Keratinocyte (primary cell): ENCODE data around the gene OR6M1. TPM values are rescaled to one million over a fixed set of nuclear protein-coding genes. Genes with fewer than 3 reads are reported as not detected.

Source experiments
- DNase-seq: peaks from one replicate; pipeline ENCODE4 v3.0.0-alpha.2; 2011; ENCODE audit warnings: low read depth, missing footprints, low spot score
- FAIRE-seq: peaks from 2 replicates; lab custom pipeline; 2011; peaks lifted over from hg19 to GRCh38; lab: Jason Lieb, UNC
- H2AFZ ChIP-seq: 2 replicates; pipeline ENCODE4 v1.6.0; 2012; ENCODE audit warnings: low read length, control low read depth, inconsistent platforms; ENCODE audit not compliant: control insufficient read depth
- H3K27ac ChIP-seq: 2 replicates; pipeline ENCODE4 v1.5.1; 2011; ENCODE audit warnings: low read length; ENCODE audit not compliant: control insufficient read depth, insufficient read depth
- H3K27me3 ChIP-seq: 3 replicates; pipeline ENCODE4 v1.6.0; 2011; ENCODE audit warnings: low read length; ENCODE audit not compliant: control insufficient read depth, insufficient read depth; ENCODE audit errors: extremely low read depth
- H3K36me3 ChIP-seq, 2 experiments: 2 replicates in 1 of 2; 3 replicates in 1 of 2; pipeline ENCODE4 v1.5.1; 2011; ENCODE audit warnings: low read length in 2 of 2, mild to moderate bottlenecking in 1 of 2; ENCODE audit not compliant: control insufficient read depth in 2 of 2, insufficient read depth in 2 of 2; ENCODE audit errors: extremely low read depth in 1 of 2
- H3K4me1 ChIP-seq: 3 replicates; pipeline ENCODE4 v1.5.1; 2011; ENCODE audit warnings: low read length; ENCODE audit not compliant: control insufficient read depth, insufficient read depth; ENCODE audit errors: extremely low read depth
- H3K4me2 ChIP-seq: 3 replicates; pipeline ENCODE4 v1.6.0; 2011; ENCODE audit warnings: low read depth, low read length; ENCODE audit not compliant: control insufficient read depth, insufficient read depth; ENCODE audit errors: extremely low read depth
- H3K4me3 ChIP-seq, 3 experiments: fragments of 200-600 bp in 1 of 3; sonication (generic) in 1 of 3; 2 replicates in 2 of 3; 3 replicates in 1 of 3; pipeline ENCODE4 v1.5.1; 2011 to 2016; ENCODE audit warnings: low read length in 3 of 3, mild to moderate bottlenecking in 3 of 3, control low read depth in 2 of 3, inconsistent platforms in 1 of 3, low read depth in 1 of 3, mixed read lengths in 1 of 3, mixed run types in 1 of 3, moderate library complexity in 1 of 3; ENCODE audit not compliant: control insufficient read depth in 2 of 3, insufficient read depth in 2 of 3; ENCODE audit errors: extremely low read depth in 1 of 3
- H3K79me2 ChIP-seq: 2 replicates; pipeline ENCODE4 v1.6.0; 2012; ENCODE audit warnings: low read length; ENCODE audit not compliant: control insufficient read depth, insufficient read depth
- H3K9ac ChIP-seq: 3 replicates; pipeline ENCODE4 v1.6.0; 2011; ENCODE audit warnings: low read length; ENCODE audit not compliant: control insufficient read depth, insufficient read depth; ENCODE audit errors: extremely low read depth
- H3K9me1 ChIP-seq: 3 replicates; pipeline ENCODE4 v1.6.0; 2011; ENCODE audit warnings: low read length; ENCODE audit not compliant: control insufficient read depth, insufficient read depth; ENCODE audit errors: extremely low read depth
- H3K9me3 ChIP-seq: 2 replicates; pipeline ENCODE4 v1.5.1; 2012; ENCODE audit warnings: low read depth, low read length; ENCODE audit not compliant: control insufficient read depth
- H4K20me1 ChIP-seq: 3 replicates; pipeline ENCODE4 v1.6.0; 2011; ENCODE audit warnings: low read length; ENCODE audit not compliant: control insufficient read depth, insufficient read depth; ENCODE audit errors: extremely low read depth
- CTCF ChIP-seq, 3 experiments: IDR thresholded peaks in 1 of 3; conservative IDR thresholded peaks in 1 of 3; optimal IDR thresholded peaks in 1 of 3; 2 replicates in 2 of 3; 3 replicates in 1 of 3; pipeline versions ENCODE3 to v1.5.1; 2011; ENCODE audit warnings: low read length in 3 of 3, mild to moderate bottlenecking in 3 of 3, moderate library complexity in 2 of 3, control low read depth in 1 of 3, inconsistent platforms in 1 of 3; ENCODE audit not compliant: insufficient read depth in 2 of 3; ENCODE audit errors: extremely low read depth in 1 of 3
- EZH2 ChIP-seq: IDR thresholded peaks from one replicate; pipeline ENCODE4 v1.6.1; 2012; ENCODE audit warnings: inconsistent platforms, mild to moderate bottlenecking, low read length, moderate library complexity
- dilution Hi-C: fragments of 300-500 bp; cut with MboI; formaldehyde crosslinking; loops from one replicate; pipeline ENCODE4 v1.7.0; 2020; ENCODE audit warnings: low sequenced_read_pairs; ENCODE audit not compliant: extremely low pct_ligation_motif_present
- polyA plus RNA-seq, 5 experiments: library from polyadenylated mRNA; depleted of rRNA in 3 of 5; stranded (reverse) in 3 of 5; stranded (forward) in 1 of 5; unstranded in 1 of 5; fragments of >200 nt; gene quantifications; 1 replicate in 1 of 5; 2 replicates in 3 of 5; 3 replicates in 1 of 5; pipeline versions ENCODE4 v1.2.1 to v1.2.3, GENCODE V29; 2011 to 2012; ENCODE audit warnings: missing spikeins in 2 of 5, low read depth in 1 of 5, low replicate concordance in 1 of 5

OR6M1 gene
- polyA plus RNA-seq, 1 donor (not counting 4 experiments of a cell fraction or from before 2014, with no cell fraction given) = not detected

- H3K79me2 ChIP-seq = no peaks in the 10 kb centered on the region
- H3K36me3 ChIP-seq = no peaks in the 10 kb centered on the region
- H3K9me1 ChIP-seq = no peaks in the 10 kb centered on the region
- H4K20me1 ChIP-seq = no peaks in the 10 kb centered on the region
- H3K9ac ChIP-seq = no peak overlapping the region
- no peaks in the 10 kb centered on the region for H3K27me3 ChIP-seq
- H3K27ac ChIP-seq = no peak overlapping the region
- no peak overlapping the region for H2AFZ ChIP-seq
- H3K9me3 ChIP-seq = no peaks in the 10 kb centered on the region
- no peak overlapping the region for H3K4me2 ChIP-seq
- H3K4me3 ChIP-seq = no peak overlapping the region
- DNase-seq (no peak), FAIRE-seq (no peak)
- TF ChIP-seq CTCF (optimal IDR thresholded peaks at IDR 0.05 in 1 of 3, IDR thresholded peaks at IDR 0.05 in 1 of 3, conservative IDR thresholded peaks at IDR 0.05 in 1 of 3; ENCODE audit: extremely low read depth in 1 of 3, insufficient read depth in 2 of 3, low read length in 3 of 3) = no peak
- no peaks in the 10 kb centered on the region for H3K4me1 ChIP-seq
- dilution Hi-C loops = no loop called here
Measured at GRCh38 chr11:123797114-123797513, 9.0 kb downstream of the OR6M1 start.

GRCh38 chr11:123796226-123796625, 9.9 kb downstream of the OR6M1 start:
- Histone ChIP-seq H3K4me2 (no peak overlapping the region), H3K9me1 (no peaks in the 10 kb centered on the region), H3K27me3 (no peaks in the 10 kb centered on the region), H2AFZ (no peak overlapping the region), H3K79me2 (no peaks in the 10 kb centered on the region), H3K36me3 (no peaks in the 10 kb centered on the region), H4K20me1 (no peaks in the 10 kb centered on the region), H3K4me1 (no peaks in the 10 kb centered on the region), H3K9me3 (no peaks in the 10 kb centered on the region), H3K9ac (no peak overlapping the region), H3K4me3 (no peak overlapping the region), H3K27ac (no peak overlapping the region)
- FAIRE-seq (no peak), DNase-seq (no peak)
- dilution Hi-C loops = no loop called here
- TF ChIP-seq CTCF (optimal IDR thresholded peaks at IDR 0.05 in 1 of 3, IDR thresholded peaks at IDR 0.05 in 1 of 3, conservative IDR thresholded peaks at IDR 0.05 in 1 of 3; ENCODE audit: extremely low read depth in 1 of 3, insufficient read depth in 2 of 3, low read length in 3 of 3) = no peak
- TF ChIP-seq EZH2 = no peak
